ENCODE data around the gene USO1. TPM values are rescaled to one million over a fixed set of nuclear protein-coding genes. Genes with fewer than 3 reads are reported as not detected.
"Not testable (repeated sequence)": the region's sequence is repeated elsewhere in the genome, so short reads cannot be mapped to it uniquely, and the experiment has no call there.

USO1 gene
- 36.6 TPM for polyA plus RNA-seq (2012; ENCODE audit: low read depth, missing spikeins)

GRCh38 chr4:75724066-75724866, at the start of gene USO1:
TSS of gene USO1 (plus strand) at chr4:75724577. CDS start at chr4:75724820, 243 bp downstream.
- TF ChIP-seq TAF1 (IDR thresholded peaks at IDR 0.05; ENCODE audit: low read depth, low read length) (peak; percentile 87), SPI1 (IDR thresholded peaks at IDR 0.05; ENCODE audit: low read depth, low read length) (peak; percentile 35; the same call in 1 of the 2 replicates), POU2F2 (IDR thresholded peaks at IDR 0.05; ENCODE audit: low read depth, low read length) (peak; percentile 72; the same call in 1 of the 2 replicates), POLR2AphosphoS5 (IDR thresholded peaks at IDR 0.05; ENCODE audit: low read depth, low read length) (peak; percentile 91), PAX5 (IDR thresholded peaks at IDR 0.05; ENCODE audit: insufficient read depth, low read length, severe bottlenecking) (no peak), POLR2A (IDR thresholded peaks at IDR 0.05; ENCODE audit: low read depth, low read length) (peak; percentile 91)

GRCh38 chr4:75675004-75675531, 49.3 kb upstream of the USO1 start:
- TF ChIP-seq PAX5 (IDR thresholded peaks at IDR 0.05; ENCODE audit: insufficient read depth, low read length, severe bottlenecking) (no peak), POU2F2 (IDR thresholded peaks at IDR 0.05; ENCODE audit: low read depth, low read length) (no peak), TAF1 (IDR thresholded peaks at IDR 0.05; ENCODE audit: low read depth, low read length) (no peak), SPI1 (IDR thresholded peaks at IDR 0.05; ENCODE audit: low read depth, low read length) (no peak), POLR2AphosphoS5 (IDR thresholded peaks at IDR 0.05; ENCODE audit: low read depth, low read length) (no peak), POLR2A (IDR thresholded peaks at IDR 0.05; ENCODE audit: low read depth, low read length) (no peak)
- FAIRE-seq (no peak), DNase-seq (ENCODE audit: insufficient read length, low spot score) (no peak)

More at GRCh38 chr4:75724066-75724866, at the start of gene USO1:
- FAIRE-seq (peak; percentile 99), DNase-seq (ENCODE audit: insufficient read length, low spot score) (peak; percentile 76)

GRCh38 chr4:75678473-75678872, 45.9 kb upstream of the USO1 start:
- FAIRE-seq = no peak
- no peak for DNase-seq (ENCODE audit: insufficient read length, low spot score)
- TF ChIP-seq POU2F2 (IDR thresholded peaks at IDR 0.05; ENCODE audit: low read depth, low read length) (no peak), POLR2AphosphoS5 (IDR thresholded peaks at IDR 0.05; ENCODE audit: low read depth, low read length) (no peak), SPI1 (IDR thresholded peaks at IDR 0.05; ENCODE audit: low read depth, low read length) (no peak), POLR2A (IDR thresholded peaks at IDR 0.05; ENCODE audit: low read depth, low read length) (no peak), PAX5 (IDR thresholded peaks at IDR 0.05; ENCODE audit: insufficient read depth, low read length, severe bottlenecking) (no peak), TAF1 (IDR thresholded peaks at IDR 0.05; ENCODE audit: low read depth, low read length) (no peak)

- no peak for DNase-seq (ENCODE audit: insufficient read length, low spot score)
- no peak for TF ChIP-seq POLR2A (IDR thresholded peaks at IDR 0.05; ENCODE audit: low read depth, low read length)
- TF ChIP-seq POU2F2 (IDR thresholded peaks at IDR 0.05; ENCODE audit: low read depth, low read length) = no peak
- no peak for TF ChIP-seq POLR2AphosphoS5 (IDR thresholded peaks at IDR 0.05; ENCODE audit: low read depth, low read length)
- TF ChIP-seq PAX5 (IDR thresholded peaks at IDR 0.05; ENCODE audit: insufficient read depth, low read length, severe bottlenecking) = no peak
- no peak for FAIRE-seq
These were observed 45.4 kb upstream of the USO1 start for GRCh38 chr4:75678965-75679364.

GRCh38 chr4:75679876-75680575, 44.4 kb upstream of the USO1 start:
- TF ChIP-seq POLR2AphosphoS5 (IDR thresholded peaks at IDR 0.05; ENCODE audit: low read depth, low read length) (no peak), SPI1 (IDR thresholded peaks at IDR 0.05; ENCODE audit: low read depth, low read length) (no peak)
- FAIRE-seq (no peak), DNase-seq (ENCODE audit: insufficient read length, low spot score) (no peak)

- TF ChIP-seq TAF1 (IDR thresholded peaks at IDR 0.05; ENCODE audit: low read depth, low read length) (no peak), SPI1 (IDR thresholded peaks at IDR 0.05; ENCODE audit: low read depth, low read length) (no peak), POLR2A (IDR thresholded peaks at IDR 0.05; ENCODE audit: low read depth, low read length) (no peak), POLR2AphosphoS5 (IDR thresholded peaks at IDR 0.05; ENCODE audit: low read depth, low read length) (no peak), PAX5 (IDR thresholded peaks at IDR 0.05; ENCODE audit: insufficient read depth, low read length, severe bottlenecking) (no peak), POU2F2 (IDR thresholded peaks at IDR 0.05; ENCODE audit: low read depth, low read length) (no peak)
- FAIRE-seq = no peak
- no peak for DNase-seq (ENCODE audit: insufficient read length, low spot score)
These were observed 40.8 kb upstream of the USO1 start for GRCh38 chr4:75683482-75684155.

GRCh38 chr4:75685546-75686189, 38.7 kb upstream of the USO1 start:
- FAIRE-seq (no peak), DNase-seq (ENCODE audit: insufficient read length, low spot score) (no peak)
- TF ChIP-seq POU2F2 (IDR thresholded peaks at IDR 0.05; ENCODE audit: low read depth, low read length) (no peak), TAF1 (IDR thresholded peaks at IDR 0.05; ENCODE audit: low read depth, low read length) (no peak), POLR2AphosphoS5 (IDR thresholded peaks at IDR 0.05; ENCODE audit: low read depth, low read length) (no peak), POLR2A (IDR thresholded peaks at IDR 0.05; ENCODE audit: low read depth, low read length) (no peak), PAX5 (IDR thresholded peaks at IDR 0.05; ENCODE audit: insufficient read depth, low read length, severe bottlenecking) (no peak), SPI1 (IDR thresholded peaks at IDR 0.05; ENCODE audit: low read depth, low read length) (no peak)

- FAIRE-seq (no peak), DNase-seq (ENCODE audit: insufficient read length, low spot score) (no peak)
- TF ChIP-seq POLR2AphosphoS5 (IDR thresholded peaks at IDR 0.05; ENCODE audit: low read depth, low read length) (no peak), TAF1 (IDR thresholded peaks at IDR 0.05; ENCODE audit: low read depth, low read length) (no peak), POLR2A (IDR thresholded peaks at IDR 0.05; ENCODE audit: low read depth, low read length) (no peak), POU2F2 (IDR thresholded peaks at IDR 0.05; ENCODE audit: low read depth, low read length) (no peak), SPI1 (IDR thresholded peaks at IDR 0.05; ENCODE audit: low read depth, low read length) (no peak), PAX5 (IDR thresholded peaks at IDR 0.05; ENCODE audit: insufficient read depth, low read length, severe bottlenecking) (no peak)
These were observed 38.0 kb upstream of the USO1 start for GRCh38 chr4:75686346-75686745.

- DNase-seq (ENCODE audit: insufficient read length, low spot score); FAIRE-seq: not testable (repeated sequence)
These were observed 37.3 kb upstream of the USO1 start for GRCh38 chr4:75687125-75687524.

GRCh38 chr4:75692066-75692465, 32.3 kb upstream of the USO1 start:
- not testable (repeated sequence) for DNase-seq (ENCODE audit: insufficient read length, low spot score); FAIRE-seq
